Lower leg skin (tissue), 4 donors: ENCODE measurements around the gene IL10RA. TPM values are rescaled to one million over a fixed set of nuclear protein-coding genes. Genes with fewer than 3 reads are reported as not detected.

Source experiments
- DNase-seq, 2 donors: peaks; one replicate each; pipeline ENCODE4 v3.0.0-alpha.2; 2019; ENCODE audit warnings: low spot score in 2 of 2
- H3K4me3 ChIP-seq: fragments of 200-600 bp; sonication (generic); 2 replicates; pipeline ENCODE4 v1.5.1; 2017; ENCODE audit warnings: mild to moderate bottlenecking, low read depth; ENCODE audit not compliant: poor library complexity, severe bottlenecking
- POLR2A ChIP-seq, 2 donors: fragments of 450-650 bp; IDR thresholded peaks; one replicate each; pipeline ENCODE4 v1.6.1; 2016 to 2017; ENCODE audit warnings: antibody characterized with exemption in 2 of 2, mild to moderate bottlenecking in 1 of 2, moderate library complexity in 1 of 2
- WGBS, 2 donors: methylation state at CpG; one replicate each; pipeline ENCODE4 v1.1.5; 2018; 5-methylcytosine and 5-hydroxymethylcytosine counted together
- intact Hi-C: fragments of 100-400 bp; cut with DNase I; formaldehyde crosslinking; loops from one replicate; pipeline ENCODE4 v1.15.0; 2023; ENCODE audit warnings: low total_unique reads
- total RNA-seq, 4 donors: library from RNA; depleted of rRNA; stranded (reverse); fragments of >200 nt; gene quantifications; one replicate each; pipeline ENCODE4 v1.1.0, GENCODE V29; 2016
- TF ChIP-seq, protein P1 (sequence below), 3 donors: fragments of 450-650 bp; IDR thresholded peaks; one replicate each; pipeline ENCODE4 v1.5.1; 2016; ENCODE audit warnings: antibody characterized with exemption in 3 of 3, mild to moderate bottlenecking in 3 of 3, moderate library complexity in 2 of 3

Gene IL10RA
- total RNA-seq, 4 donors from 2014 or later, result 5.7 to 14.9 (median 8.1) TPM

DNA sequence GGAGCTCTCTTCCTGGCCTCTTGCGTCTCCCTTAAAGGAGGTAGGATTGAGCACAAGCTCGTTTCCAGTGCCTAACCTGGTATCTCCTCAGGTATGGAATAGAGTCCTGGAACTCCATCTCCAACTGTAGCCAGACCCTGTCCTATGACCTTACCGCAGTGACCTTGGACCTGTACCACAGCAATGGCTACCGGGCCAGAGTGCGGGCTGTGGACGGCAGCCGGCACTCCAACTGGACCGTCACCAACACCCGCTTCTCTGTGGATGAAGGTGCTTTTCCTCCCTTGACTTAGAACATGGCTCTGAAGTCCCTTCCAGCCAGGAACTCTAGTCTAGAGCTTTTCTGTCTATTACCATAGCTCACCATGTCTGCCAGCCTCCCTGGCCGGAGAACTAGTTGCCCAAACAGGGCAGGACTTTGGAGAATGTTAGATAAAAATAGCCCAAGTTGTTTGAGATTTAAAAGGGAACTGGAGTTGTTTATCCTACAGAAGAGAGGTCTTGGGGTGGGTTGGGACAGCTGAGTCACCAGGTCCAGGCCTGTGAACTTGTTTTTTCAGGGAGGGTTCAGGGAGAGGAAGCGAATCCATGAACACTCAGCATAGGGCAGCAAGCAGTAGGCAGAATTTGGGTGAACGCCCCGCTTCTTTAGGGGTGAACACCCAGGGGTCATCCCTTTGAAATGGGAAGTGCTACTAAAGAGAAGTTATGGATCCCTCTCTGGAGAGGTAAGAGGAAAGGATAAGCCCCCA, 3.3 kb downstream of the IL10RA start:
- no peak for DNase-seq
- TF ChIP-seq POLR2A (IDR thresholded peaks at IDR 0.05), result no peak
- TF ChIP-seq, protein P1, sequence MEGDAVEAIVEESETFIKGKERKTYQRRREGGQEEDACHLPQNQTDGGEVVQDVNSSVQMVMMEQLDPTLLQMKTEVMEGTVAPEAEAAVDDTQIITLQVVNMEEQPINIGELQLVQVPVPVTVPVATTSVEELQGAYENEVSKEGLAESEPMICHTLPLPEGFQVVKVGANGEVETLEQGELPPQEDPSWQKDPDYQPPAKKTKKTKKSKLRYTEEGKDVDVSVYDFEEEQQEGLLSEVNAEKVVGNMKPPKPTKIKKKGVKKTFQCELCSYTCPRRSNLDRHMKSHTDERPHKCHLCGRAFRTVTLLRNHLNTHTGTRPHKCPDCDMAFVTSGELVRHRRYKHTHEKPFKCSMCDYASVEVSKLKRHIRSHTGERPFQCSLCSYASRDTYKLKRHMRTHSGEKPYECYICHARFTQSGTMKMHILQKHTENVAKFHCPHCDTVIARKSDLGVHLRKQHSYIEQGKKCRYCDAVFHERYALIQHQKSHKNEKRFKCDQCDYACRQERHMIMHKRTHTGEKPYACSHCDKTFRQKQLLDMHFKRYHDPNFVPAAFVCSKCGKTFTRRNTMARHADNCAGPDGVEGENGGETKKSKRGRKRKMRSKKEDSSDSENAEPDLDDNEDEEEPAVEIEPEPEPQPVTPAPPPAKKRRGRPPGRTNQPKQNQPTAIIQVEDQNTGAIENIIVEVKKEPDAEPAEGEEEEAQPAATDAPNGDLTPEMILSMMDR (IDR thresholded peaks at IDR 0.05), result no peak
- intact Hi-C loops, result no loop called here
- H3K4me3 ChIP-seq, result no peak overlapping the region
- 91 to 94% methylated on average over 13 of the region's 13 CpGs for WGBS, 2 donors

DNA sequence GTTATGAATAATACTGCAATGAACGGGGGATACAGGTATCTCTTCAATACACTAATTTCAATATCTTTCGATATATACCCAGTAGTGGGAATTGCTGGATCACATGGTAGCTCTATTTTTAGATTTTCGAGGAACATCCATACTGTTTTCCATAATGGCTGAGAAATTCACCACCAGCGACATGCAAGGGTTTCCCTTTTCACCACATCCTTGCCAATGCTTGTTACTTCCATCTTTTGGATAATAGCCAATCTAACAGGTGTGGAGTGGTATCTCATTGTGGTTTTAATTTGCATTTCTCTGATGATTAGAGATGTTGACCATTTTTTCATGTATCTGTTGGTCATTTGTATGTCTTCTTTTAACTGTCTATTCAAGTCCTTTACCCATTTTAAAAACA, 5.9 kb downstream of the IL10RA start:
- intact Hi-C loops, result no loop called here
- 75 to 78% methylated on average over 4 of the region's 4 CpGs for WGBS, 2 donors
- TF ChIP-seq, protein P1 (IDR thresholded peaks at IDR 0.05), result no peak
- TF ChIP-seq POLR2A (IDR thresholded peaks at IDR 0.05), result no peak
- no peak overlapping the region for H3K4me3 ChIP-seq
- no peak for DNase-seq

DNA sequence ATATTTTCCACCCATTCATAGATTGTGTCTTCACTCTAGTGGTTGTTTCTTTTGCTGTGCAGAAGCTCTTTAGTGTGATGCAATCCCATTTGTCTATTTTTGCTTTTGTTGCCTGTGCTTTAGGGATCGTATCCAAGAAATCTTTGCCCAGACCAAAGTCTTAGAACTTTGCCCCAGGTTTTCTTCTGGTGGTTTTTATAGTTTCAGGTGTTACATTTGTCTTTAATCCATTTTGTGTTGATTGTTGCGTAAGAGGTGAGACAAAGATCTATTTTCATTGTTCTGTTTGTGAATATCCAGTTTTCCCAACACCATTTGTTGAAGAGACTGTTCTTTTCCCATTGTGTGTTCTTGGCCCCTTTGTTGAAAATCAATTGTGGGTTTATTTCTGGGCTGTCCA, 6.4 kb downstream of the IL10RA start:
- H3K4me3 ChIP-seq, result no peak overlapping the region
- 66 to 70% methylated on average over 2 of the region's 2 CpGs for WGBS, 2 donors
- no peak for DNase-seq
- intact Hi-C loops, result no loop called here
- TF ChIP-seq, protein P1 (IDR thresholded peaks at IDR 0.05), result no peak
- no peak for TF ChIP-seq POLR2A (IDR thresholded peaks at IDR 0.05)

DNA sequence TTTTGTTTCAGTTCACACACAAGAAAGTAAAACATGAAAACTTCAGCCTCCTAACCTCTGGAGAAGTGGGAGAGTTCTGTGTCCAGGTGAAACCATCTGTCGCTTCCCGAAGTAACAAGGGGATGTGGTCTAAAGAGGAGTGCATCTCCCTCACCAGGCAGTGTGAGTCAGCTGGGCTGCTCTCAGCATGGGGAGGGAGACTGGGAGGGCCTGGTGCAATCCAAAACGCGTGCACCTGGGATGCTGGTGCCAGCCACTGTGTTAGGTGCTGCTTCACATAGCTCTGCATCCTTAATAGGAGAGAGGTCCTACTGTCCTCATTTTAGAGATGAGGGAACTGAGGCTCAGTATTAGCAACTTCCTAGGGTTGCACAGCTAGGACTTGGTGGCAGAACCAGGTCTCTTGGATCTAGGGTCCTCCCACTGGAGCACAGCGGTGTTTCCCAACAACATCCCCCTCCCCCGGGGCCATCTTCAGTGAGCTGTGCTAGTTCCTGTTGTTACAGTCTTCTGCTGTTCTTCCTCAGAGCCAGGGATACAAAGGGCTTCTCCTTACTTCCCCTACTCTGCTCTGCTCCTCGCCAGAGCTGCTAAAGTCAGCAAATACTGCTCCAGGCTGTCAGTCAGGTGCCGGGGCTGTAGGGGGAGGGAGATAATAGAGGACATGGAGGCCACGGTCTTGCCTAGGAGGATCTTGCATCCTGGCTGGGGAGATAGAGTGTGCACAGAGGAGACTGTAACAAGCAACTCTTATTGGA, 8.0 kb downstream of the IL10RA start:
- WGBS, 2 donors, result 59 to 63% methylated on average over 9 of the region's 9 CpGs
- TF ChIP-seq, protein P1 (IDR thresholded peaks at IDR 0.05), result no peak
- no peak for TF ChIP-seq POLR2A (IDR thresholded peaks at IDR 0.05)

DNA sequence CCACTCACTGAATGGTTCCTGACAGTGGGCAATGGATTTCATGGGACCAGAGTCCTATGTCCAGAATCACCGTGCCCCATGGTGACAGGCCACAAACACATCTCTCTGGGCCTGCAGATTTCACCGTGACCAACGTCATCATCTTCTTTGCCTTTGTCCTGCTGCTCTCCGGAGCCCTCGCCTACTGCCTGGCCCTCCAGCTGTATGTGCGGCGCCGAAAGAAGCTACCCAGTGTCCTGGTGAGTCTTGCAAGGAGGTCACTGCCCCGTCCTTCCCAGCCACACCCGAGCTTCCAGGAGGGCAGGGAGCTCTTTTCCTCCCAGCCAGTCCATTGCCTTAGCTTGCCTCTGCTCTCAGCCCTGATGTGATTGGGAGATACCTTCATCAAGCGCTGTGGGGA, 9.3 kb downstream of the IL10RA start:
- DNase-seq, result no peak
- intact Hi-C loops, result no loop called here
- 92 to 97% methylated on average over 11 of the region's 11 CpGs for WGBS, 2 donors
- TF ChIP-seq, protein P1 (IDR thresholded peaks at IDR 0.05), result no peak
- TF ChIP-seq POLR2A (IDR thresholded peaks at IDR 0.05), result no peak
- H3K4me3 ChIP-seq, result no peak overlapping the region

More for the DNA sequence above, 8.0 kb downstream of the IL10RA start:
- no peak overlapping the region for H3K4me3 ChIP-seq
- DNase-seq, result no peak
- intact Hi-C loops, result no loop called here
